H54 (cell line): ENCODE results near the gene FRMD4A.
A peak's percentile ranks its signal among the peaks of the same experiment; 100 is the strongest.

ENCODE experiments used
- DNase-seq: peaks from one replicate; pipeline ENCODE4 v3.0.0; 2011; ENCODE audit warnings: low spot score, mixed read lengths; ENCODE audit not compliant: insufficient read length
- FAIRE-seq: peaks from 3 replicates; lab custom pipeline; 2011; peaks lifted over from hg19 to GRCh38; lab: Jason Lieb, UNC
- POLR2A ChIP-seq: IDR thresholded peaks from 2 replicates; pipeline ENCODE4 v1.6.1; 2011; ENCODE audit warnings: low read depth, mild to moderate bottlenecking, low read length

The FRMD4A gene

DNA sequence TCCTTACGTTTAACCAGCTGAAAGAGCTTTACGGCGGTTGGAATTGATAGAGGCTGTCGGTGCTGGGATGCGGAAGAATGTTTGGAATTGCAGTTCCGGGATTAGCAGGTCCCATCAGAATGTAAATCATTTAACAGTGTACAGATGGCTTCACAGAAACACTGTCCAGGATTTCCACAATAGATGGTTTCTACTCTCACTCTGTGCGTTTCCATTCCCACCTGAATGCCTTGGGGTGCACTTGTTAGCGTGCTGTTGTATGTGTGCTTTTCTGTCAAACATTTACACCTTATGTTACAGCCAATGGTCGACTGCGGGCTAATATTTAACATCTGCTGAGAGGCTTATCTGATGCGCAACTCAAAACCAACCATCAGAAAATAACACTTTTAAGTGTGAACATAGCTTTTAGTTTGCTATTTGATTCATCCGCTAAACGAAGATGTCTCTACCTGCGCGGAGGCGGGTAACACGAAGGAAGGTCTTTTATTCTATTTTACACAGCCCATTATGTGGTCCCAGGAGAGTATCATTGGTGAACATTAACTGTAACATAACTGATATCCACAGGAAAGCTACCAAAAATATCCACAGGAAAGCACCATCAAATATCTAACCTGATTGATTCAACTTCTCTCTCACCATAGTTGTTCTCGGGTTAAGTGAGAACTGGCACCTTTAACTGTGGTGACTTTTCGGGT is 564.9 kb downstream of the FRMD4A start:
- DNase-seq (no peak), FAIRE-seq (no peak)
- no peak for TF ChIP-seq POLR2A

DNA sequence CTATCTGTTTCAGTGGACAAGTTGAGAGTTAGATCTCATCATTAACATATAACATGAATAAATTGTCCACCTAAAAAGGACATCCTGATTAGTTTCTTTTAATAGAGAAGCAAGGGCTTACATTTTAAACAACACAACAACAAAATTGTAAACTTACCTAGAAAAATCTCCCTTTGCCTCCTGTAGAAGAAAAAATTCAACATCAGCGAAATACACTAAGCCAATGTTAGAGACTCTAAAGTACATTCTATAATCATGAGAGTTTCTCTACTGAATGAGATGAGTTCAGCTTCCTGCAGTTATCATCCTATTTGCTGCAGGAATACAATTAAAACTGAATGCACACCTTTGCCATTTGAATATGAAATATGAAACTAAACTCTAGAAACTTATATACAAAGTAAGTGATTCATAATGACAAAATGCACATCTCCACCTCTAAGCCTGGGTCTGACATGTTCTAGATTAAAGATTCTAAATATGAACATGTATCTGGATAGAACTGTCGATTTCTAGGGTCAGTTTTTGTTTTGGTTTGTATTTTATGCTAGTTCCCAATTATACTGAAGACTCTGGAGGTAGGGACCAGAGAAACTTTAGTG is 569.1 kb downstream of the FRMD4A start:
- TF ChIP-seq POLR2A, result no peak
- no peak for DNase-seq
- FAIRE-seq, result peak; percentile 11

DNA sequence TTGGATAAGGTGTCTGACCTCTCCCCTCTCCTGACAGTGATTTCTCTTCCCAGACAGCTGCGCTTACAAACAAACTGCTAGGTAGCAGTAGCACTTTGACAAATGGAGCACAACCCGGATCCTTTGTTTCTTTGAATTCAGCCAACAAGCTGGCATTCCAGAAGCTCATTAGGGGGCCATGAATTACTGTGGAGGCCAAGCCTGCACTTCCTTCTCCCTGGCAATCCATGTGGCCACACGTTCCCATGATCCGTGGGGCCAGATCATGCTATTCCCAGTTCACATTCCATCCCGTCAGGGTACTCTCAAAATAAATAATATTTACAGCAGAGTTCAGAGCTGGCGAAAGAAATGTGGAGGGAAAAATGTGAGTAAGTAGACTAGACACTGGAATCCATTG is 571.6 kb downstream of the FRMD4A start:
- FAIRE-seq, result no peak
- DNase-seq, result no peak
- TF ChIP-seq POLR2A, result no peak

DNA sequence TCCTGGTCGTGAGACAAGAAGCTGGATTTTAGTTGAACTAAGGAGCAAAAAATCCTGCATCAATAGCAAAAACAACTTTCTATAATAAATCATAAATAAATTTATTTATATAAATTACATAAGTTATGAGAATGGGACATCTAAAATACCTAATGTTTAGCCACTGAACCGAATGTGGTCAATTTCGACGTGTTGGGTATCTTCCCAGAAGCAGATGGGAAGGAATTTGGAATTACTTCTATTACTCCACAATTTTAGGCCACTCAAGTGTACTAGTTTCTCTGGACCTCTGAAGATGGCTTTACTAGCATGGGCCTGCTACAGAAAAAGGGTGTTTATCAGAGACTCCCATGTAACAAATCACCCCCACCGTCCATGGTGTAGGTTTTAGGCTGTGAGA is 572.0 kb downstream of the FRMD4A start:
- no peak for FAIRE-seq
- no peak for TF ChIP-seq POLR2A
- no peak for DNase-seq

DNA sequence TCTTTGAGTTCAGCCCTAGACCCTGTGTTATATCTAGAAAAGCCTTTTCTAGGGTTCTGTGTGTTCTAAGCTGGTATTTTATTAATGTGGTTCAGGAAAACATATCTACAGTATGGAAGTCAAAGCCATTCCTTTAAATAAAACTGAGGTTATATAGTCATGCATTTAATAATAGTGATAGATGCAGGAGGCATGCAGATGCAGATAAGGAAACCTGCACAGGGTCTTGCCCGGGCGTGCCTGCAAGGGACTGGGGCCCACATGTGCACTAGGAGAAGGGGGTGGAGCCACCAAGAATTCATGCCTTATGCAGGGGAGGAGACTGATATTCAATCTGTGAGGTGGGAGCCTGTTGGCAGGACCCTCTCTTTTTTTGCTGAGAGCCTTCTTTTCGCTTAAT is 572.4 kb downstream of the FRMD4A start:
- no peak for DNase-seq
- FAIRE-seq, result no peak
- no peak for TF ChIP-seq POLR2A

DNA sequence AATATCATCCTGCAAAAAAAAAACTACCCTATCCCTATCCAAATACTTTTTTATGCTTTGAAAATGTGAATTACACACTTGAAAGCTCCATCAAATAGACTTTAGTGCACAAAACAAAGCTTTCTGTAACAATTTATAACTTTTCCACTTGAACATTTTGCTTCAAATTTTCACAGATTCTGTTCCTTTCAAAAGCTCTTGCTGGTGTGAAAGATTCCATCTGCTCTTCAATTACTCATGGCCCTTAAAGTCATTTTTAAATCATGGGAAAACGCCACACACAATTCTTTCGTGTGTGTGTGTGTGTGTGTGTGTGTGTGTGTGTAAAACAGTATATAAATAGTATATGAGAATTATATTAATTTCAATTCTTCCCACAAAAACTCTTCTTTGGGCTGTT is 576.4 kb downstream of the FRMD4A start:
- no peak for DNase-seq
- no peak for TF ChIP-seq POLR2A
- FAIRE-seq, result no peak

DNA sequence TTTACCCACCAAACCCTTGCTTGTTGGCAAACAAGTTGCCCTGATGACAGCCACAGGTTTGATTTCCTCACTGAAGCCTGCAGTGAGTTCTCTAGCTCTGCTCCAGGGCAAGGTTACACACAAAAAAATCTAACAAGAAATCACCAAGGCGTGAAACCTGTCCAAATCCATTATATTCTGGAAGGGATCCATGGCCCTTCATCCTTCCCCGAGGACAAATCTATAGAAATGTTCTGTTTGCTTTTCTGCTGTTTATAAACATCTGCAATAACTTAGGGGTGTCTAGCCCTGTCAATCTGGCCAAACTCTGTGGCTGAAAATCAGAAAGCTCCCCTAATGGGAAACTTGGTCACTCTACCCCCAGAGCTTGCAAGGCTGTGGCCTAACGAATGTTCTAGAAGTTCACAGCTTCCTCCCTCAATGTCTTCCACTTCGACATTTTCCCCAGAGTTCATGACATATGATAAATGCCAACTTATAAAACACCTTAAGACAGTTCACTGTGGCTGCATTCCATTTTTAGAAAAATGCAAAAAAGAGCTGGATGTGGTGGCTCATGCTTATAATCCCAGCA is 579.4 kb downstream of the FRMD4A start:
- no peak for TF ChIP-seq POLR2A
- no peak for DNase-seq
- no peak for FAIRE-seq

DNA sequence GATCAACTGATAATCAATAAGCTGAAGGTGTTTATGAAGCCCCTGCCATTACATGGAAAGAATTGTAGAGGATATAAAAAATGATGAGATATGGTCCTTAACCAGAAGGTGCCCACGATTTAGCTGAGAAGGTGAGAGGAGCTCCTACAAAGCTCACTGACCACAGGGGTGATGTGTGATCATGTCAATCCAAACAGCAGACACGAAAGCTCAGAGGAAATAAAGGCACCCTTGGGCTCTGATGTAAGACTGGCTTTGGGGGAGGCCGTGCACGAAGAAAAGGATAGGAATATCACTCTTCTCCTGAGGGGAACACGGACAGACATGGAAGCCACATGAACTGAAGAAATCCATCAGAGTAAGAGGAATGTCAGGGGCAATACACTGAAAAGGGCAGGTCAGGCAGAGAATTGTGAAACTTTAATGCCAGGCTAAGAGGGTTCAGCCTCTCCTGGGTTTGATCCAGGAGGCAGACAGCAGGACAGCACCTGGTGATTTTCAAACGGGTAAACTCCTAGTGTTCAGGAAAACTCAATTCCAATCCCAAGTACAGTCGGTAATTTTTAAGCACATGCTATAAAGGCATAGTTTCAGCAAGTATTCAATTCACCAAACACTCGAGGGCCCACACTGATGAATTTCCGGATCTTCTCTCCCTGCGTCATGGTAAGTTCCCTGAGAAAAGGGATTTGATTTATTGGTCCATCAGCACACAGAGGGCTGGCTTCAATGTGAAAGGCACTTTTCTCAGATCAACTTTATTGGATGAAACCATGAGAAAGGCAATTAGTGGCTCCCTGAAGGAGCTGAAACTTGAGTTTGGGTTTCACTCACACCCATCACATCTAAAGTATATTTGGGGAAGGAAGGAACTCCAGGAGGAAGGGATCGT is 580.2 kb downstream of the FRMD4A start:
- DNase-seq (no peak), FAIRE-seq (no peak)
- no peak for TF ChIP-seq POLR2A

DNA sequence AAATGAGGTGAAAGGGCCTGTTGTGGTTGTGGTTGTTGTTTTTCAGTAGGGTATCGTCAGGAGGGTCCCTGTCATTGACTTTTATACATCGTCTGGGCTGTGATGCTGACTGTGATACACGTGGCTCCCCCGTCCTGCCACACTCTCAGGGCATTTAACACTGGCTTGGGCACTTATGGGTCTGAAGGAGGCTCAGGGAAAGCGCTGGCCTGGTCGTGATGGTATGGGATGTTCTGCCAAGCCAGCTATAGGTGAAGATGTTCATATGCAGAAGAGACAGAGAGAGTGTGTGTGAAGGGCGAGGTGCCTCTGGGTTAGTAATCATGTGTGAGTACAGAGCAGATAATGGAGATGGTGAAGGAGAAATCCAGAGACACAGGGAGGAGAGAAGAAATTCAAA is 585.5 kb downstream of the FRMD4A start:
- DNase-seq (no peak), FAIRE-seq (no peak)
- TF ChIP-seq POLR2A, result no peak

DNA sequence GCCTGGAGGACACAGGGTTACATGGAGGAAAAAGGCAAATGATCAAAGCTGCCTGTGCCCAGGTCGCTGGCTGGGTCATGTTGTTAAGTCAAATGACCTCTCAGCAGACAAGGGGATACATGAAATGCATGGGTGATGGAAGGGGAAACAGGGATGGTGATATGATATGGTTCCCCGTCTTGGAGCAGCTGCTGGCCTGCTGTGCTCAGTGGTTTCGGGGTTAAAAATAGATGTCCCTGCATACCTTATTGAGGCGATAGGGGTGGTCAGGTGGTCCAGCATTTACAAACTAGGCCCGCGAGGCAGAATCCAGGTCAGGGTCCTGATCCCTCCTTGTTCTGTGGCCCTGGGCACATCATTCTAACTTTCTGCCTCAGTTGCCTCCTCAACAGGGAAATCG is 586.8 kb downstream of the FRMD4A start:
- DNase-seq, result no peak
- FAIRE-seq, result no peak
- no peak for TF ChIP-seq POLR2A

DNA sequence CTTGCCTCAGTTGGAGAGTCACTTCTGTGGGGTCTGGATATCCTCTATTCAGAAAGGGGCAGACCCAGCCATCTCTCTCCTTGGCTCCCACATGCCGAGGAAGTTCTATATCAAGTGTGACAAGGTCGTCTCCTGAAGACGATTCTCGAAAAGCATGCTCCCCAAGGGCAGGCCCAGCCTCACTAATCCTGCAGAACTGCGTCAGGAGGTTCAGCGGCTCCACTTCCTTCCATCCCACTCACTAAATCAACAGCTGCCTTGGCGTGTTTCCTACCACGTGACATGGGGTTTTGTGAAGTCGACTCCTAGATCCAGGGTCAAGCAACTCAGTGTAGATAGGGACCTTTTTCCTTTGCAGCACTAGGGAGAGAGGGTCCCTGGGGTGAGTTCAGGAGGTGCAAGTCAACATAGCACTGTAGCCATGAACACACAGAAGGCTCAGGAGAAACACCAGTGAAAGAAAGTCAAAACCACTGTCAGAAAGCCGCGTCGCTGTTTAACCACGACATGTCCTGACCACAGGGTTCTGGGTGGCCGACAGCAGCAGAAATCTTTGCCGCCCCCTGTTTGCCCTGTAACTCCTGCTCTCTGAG is 587.5 kb downstream of the FRMD4A start:
- DNase-seq, result no peak
- no peak for FAIRE-seq
- TF ChIP-seq POLR2A, result no peak

DNA sequence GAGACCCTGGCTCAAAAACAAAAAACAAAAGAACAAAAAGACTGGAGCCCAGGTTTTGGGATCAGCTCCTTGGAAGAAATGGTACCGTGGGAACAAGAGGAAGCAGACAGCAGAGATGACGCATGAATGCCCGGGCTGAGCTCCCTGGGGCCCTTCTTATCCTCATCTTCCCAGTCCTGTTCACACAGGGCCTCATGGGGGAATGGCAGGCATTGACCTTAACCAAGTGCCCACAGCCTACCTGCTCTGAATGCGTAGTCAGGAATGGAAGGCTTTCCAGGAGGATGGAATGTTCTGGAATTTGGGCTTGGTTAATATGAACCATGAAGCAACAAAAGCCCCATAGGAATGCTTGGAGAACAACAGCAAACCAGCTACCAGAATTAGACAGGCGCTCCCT is 589.3 kb downstream of the FRMD4A start:
- FAIRE-seq, result no peak
- TF ChIP-seq POLR2A, result no peak

DNA sequence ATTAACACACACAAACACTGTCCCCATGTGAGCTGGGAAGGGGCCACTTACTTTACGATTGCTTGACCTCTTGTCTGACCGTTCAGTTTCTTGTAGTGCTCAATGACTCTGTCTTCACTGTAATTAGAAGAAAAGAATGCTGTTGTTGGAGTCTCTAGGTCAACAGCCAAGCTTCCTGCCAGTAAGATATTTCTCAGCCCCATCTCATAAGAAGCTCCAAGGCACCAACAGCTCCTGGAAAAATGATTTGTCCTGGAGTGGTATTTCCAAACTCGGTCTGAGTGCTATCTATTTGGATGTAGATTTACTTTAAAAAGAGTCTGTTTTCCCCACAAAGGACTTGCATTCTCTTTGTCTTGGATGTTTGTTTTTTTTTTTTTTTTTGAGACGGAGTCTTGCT is 590.3 kb downstream of the FRMD4A start:
- DNase-seq (no peak), FAIRE-seq (no peak)
- TF ChIP-seq POLR2A, result no peak

More for the DNA sequence above, 589.3 kb downstream of the FRMD4A start:
- DNase-seq, result no peak
